H9 (cell line): ENCODE data around the gene CERS4. TPM values are rescaled to one million over a fixed set of nuclear protein-coding genes. Genes with fewer than 3 reads are reported as not detected.

ENCODE experiments used
- DNase-seq: peaks from one replicate; pipeline ENCODE4 v3.0.0-alpha.2; 2017
- H2AFZ ChIP-seq: one replicate; pipeline ENCODE4 v1.6.1; 2013; ENCODE audit warnings: mild to moderate bottlenecking, low read length, control low read depth, moderate library complexity
- H2AK5ac ChIP-seq: 2 replicates; pipeline ENCODE4 v1.6.1; 2013; ENCODE audit warnings: low read length, control low read depth, mixed read lengths; ENCODE audit not compliant: insufficient read length
- H2BK120ac ChIP-seq: one replicate; pipeline ENCODE4 v1.6.1; 2013; ENCODE audit warnings: low read depth, mild to moderate bottlenecking, low read length, control low read depth, inconsistent platforms; ENCODE audit not compliant: poor library complexity, severe bottlenecking
- H2BK12ac ChIP-seq: 2 replicates; pipeline ENCODE4 v1.6.1; 2013; ENCODE audit warnings: low read length, control low read depth, mixed read lengths, low read depth; ENCODE audit not compliant: insufficient read length
- H2BK15ac ChIP-seq: 2 replicates; pipeline ENCODE4 v1.6.1; 2013; ENCODE audit warnings: low read depth, low read length, control low read depth
- H2BK20ac ChIP-seq: one replicate; pipeline ENCODE4 v1.6.1; 2013; ENCODE audit warnings: low read depth, mild to moderate bottlenecking, low read length, control low read depth, inconsistent platforms; ENCODE audit not compliant: poor library complexity, severe bottlenecking
- H2BK5ac ChIP-seq: 2 replicates; pipeline ENCODE4 v1.6.1; 2013; ENCODE audit warnings: low read length, control low read depth, mixed read lengths; ENCODE audit not compliant: insufficient read length
- H3K14ac ChIP-seq: 2 replicates; pipeline ENCODE4 v1.6.1; 2013; ENCODE audit warnings: low read length, control low read depth; ENCODE audit not compliant: insufficient read depth
- H3K18ac ChIP-seq: 2 replicates; pipeline ENCODE4 v1.6.1; 2013; ENCODE audit warnings: low read depth, mild to moderate bottlenecking, mixed read lengths, low read length, control low read depth; ENCODE audit not compliant: insufficient read length
- H3K23ac ChIP-seq: 2 replicates; pipeline ENCODE4 v1.6.1; 2013; ENCODE audit warnings: low read length, control low read depth, mixed read lengths, low read depth; ENCODE audit not compliant: insufficient read length
- H3K23me2 ChIP-seq: 2 replicates; pipeline ENCODE4 v1.6.1; 2013; ENCODE audit warnings: low read depth, mild to moderate bottlenecking, mixed read lengths, low read length, control low read depth; ENCODE audit not compliant: insufficient read length, poor library complexity, severe bottlenecking
- H3K27ac ChIP-seq: 2 replicates; pipeline ENCODE4 v1.5.1; 2013; ENCODE audit warnings: low read length, control low read depth, mixed read lengths, low read depth; ENCODE audit not compliant: insufficient read length
- H3K27me3 ChIP-seq: 2 replicates; pipeline ENCODE4 v1.6.1; 2013; ENCODE audit warnings: low read length, control low read depth, inconsistent platforms; ENCODE audit not compliant: insufficient read depth
- H3K4ac ChIP-seq: 2 replicates; pipeline ENCODE4 v1.6.1; 2013; ENCODE audit warnings: low read depth, mild to moderate bottlenecking, control low read depth, inconsistent platforms, low read length, moderate library complexity
- H3K4me1 ChIP-seq: 2 replicates; pipeline ENCODE4 v1.6.1; 2013; ENCODE audit warnings: low read length, control low read depth, inconsistent platforms; ENCODE audit not compliant: insufficient read depth
- H3K4me2 ChIP-seq: 2 replicates; pipeline ENCODE4 v1.6.1; 2013; ENCODE audit warnings: low read length, control low read depth, mixed read lengths; ENCODE audit not compliant: insufficient read length, insufficient read depth
- H3K56ac ChIP-seq: 2 replicates; pipeline ENCODE4 v1.6.1; 2013; ENCODE audit warnings: low read depth, mild to moderate bottlenecking, mixed read lengths, low read length, control low read depth; ENCODE audit not compliant: insufficient read length
- H3K79me1 ChIP-seq: 2 replicates; pipeline ENCODE4 v1.6.1; 2013; ENCODE audit warnings: low read depth, mild to moderate bottlenecking, moderate library complexity, low read length, control low read depth, inconsistent platforms; ENCODE audit not compliant: insufficient read depth, poor library complexity, severe bottlenecking
- H3K79me2 ChIP-seq: 2 replicates; pipeline ENCODE4 v1.6.1; 2013; ENCODE audit warnings: low read length, control low read depth, inconsistent platforms; ENCODE audit not compliant: insufficient read depth
- H3K9ac ChIP-seq: 2 replicates; pipeline ENCODE4 v1.6.1; 2013; ENCODE audit warnings: low read length, control low read depth, mixed read lengths; ENCODE audit not compliant: insufficient read length; ENCODE audit errors: extremely low read depth
- H3K9me3 ChIP-seq: one replicate; pipeline ENCODE4 v1.6.1; 2013; ENCODE audit warnings: low read depth, low read length, inconsistent platforms; ENCODE audit not compliant: control insufficient read depth
- H3T11ph ChIP-seq: one replicate; pipeline ENCODE4 v1.6.1; 2013; ENCODE audit warnings: mild to moderate bottlenecking, low read length, control low read depth, inconsistent platforms
- H4K20me1 ChIP-seq: one replicate; pipeline ENCODE4 v1.6.1; 2013; ENCODE audit not compliant: control insufficient read depth, insufficient read length, insufficient read depth
- H4K5ac ChIP-seq: 2 replicates; pipeline ENCODE4 v1.6.1; 2013; ENCODE audit warnings: low read depth, mild to moderate bottlenecking, mixed read lengths, low read length, control low read depth; ENCODE audit not compliant: insufficient read length
- H4K8ac ChIP-seq: replicated peaks from 2 replicates; pipeline ENCODE4 v1.6.1; 2013; ENCODE audit warnings: low read length, control low read depth, mixed read lengths, low read depth; ENCODE audit not compliant: insufficient read length
- H4K91ac ChIP-seq: 2 replicates; pipeline ENCODE4 v1.6.1; 2013; ENCODE audit warnings: low read depth, mild to moderate bottlenecking, moderate library complexity, mixed read lengths, low read length, control low read depth; ENCODE audit not compliant: insufficient read length
- H3K27ac Mint-ChIP-seq, 3 experiments: 2 replicates in 2 of 3; 3 replicates in 1 of 3; pipeline ENCODE4 v1.8.0; 2020 to 2021; ENCODE audit warnings: mixed read lengths in 3 of 3, mild to moderate bottlenecking in 1 of 3, moderate library complexity in 1 of 3
- H3K27me3 Mint-ChIP-seq: 2 replicates; pipeline ENCODE4 v1.8.0; 2021; ENCODE audit warnings: low read depth, mild to moderate bottlenecking, moderate library complexity, mixed read lengths
- H3K36me3 Mint-ChIP-seq, 3 experiments: 2 replicates in 2 of 3; 3 replicates in 1 of 3; pipeline ENCODE4 v1.8.0; 2020 to 2021; ENCODE audit warnings: low read depth in 3 of 3, mixed read lengths in 3 of 3; ENCODE audit not compliant: insufficient read depth in 1 of 3
- H3K4me1 Mint-ChIP-seq, 2 experiments: 2 replicates each; pipeline ENCODE4 v1.8.0; 2020; ENCODE audit warnings: mixed read lengths in 2 of 2
- H3K4me3 Mint-ChIP-seq, 2 experiments: 2 replicates in 1 of 2; 3 replicates in 1 of 2; pipeline ENCODE4 v1.8.0; 2020 to 2021; ENCODE audit warnings: mild to moderate bottlenecking in 2 of 2, mixed read lengths in 2 of 2, moderate library complexity in 1 of 2
- H3K9me3 Mint-ChIP-seq, 2 experiments: 2 replicates in 1 of 2; 3 replicates in 1 of 2; pipeline ENCODE4 v1.8.0; 2020; ENCODE audit warnings: mild to moderate bottlenecking in 2 of 2, mixed read lengths in 2 of 2, moderate library complexity in 1 of 2
- WGBS: extraction: QIAGEN DNeasy Blood & Tissue Kit; methylation state at CpG from one replicate; pipeline ENCODE4 v1.1.7; 2013; ENCODE audit warnings: missing lambda C conversion rate, low lambda C conversion rate, mixed read lengths; ENCODE audit not compliant: insufficient read length; ENCODE audit errors: extremely low coverage; 5-methylcytosine and 5-hydroxymethylcytosine counted together
- total RNA-seq: library from RNA; stranded (reverse); gene quantifications from 2 replicates; pipeline ENCODE4 v1.2.1, GENCODE V29; 2021
- TF ChIP-seq, protein P1 (sequence below): fragments of 200-600 bp; sonication (generic); conservative IDR thresholded peaks from 3 replicates; pipeline ENCODE4 v1.8.0; 2021; ENCODE audit warnings: antibody characterized with exemption, mild to moderate bottlenecking

The CERS4 gene
- total RNA-seq, 1 experiment from 2014 or later: 62.6 TPM

DNA sequence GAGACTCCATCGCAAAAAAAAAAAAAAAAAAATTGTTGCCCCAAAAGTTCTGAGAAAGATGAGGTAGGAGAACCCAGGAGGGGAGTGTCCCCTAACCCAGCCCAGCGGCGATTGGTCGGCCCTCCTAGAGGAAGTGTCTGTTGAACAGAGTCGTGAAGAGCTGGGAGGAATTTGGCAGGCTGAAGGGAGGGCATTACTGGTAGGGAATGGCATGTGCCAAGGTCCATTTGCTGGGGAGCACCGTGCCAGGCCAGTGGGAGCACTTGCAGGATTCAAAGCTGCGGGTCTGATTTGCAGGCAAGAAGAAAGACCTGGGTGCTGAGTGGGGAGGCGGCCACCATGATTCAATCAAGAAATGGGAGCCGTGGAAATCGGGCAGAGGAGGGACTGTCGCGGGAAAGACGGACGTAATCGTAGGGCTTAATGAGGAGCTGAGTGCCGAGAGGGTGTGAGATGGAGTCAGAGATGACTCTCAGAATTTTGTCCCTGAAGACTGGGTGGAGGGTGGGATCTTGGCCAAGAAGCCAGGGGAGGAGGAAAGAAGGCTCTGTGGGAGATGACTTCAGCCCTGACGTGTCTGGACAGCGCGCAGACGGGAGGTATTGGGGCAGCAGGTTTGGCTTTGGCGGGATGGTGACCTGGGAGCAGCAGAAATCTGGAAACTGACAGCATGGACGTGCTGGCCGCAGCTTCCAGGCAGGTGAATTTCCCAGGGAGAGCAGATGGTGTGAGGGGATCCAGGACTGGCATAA lies 15.4 kb downstream of the CERS4 start:
- TF ChIP-seq, protein P1, sequence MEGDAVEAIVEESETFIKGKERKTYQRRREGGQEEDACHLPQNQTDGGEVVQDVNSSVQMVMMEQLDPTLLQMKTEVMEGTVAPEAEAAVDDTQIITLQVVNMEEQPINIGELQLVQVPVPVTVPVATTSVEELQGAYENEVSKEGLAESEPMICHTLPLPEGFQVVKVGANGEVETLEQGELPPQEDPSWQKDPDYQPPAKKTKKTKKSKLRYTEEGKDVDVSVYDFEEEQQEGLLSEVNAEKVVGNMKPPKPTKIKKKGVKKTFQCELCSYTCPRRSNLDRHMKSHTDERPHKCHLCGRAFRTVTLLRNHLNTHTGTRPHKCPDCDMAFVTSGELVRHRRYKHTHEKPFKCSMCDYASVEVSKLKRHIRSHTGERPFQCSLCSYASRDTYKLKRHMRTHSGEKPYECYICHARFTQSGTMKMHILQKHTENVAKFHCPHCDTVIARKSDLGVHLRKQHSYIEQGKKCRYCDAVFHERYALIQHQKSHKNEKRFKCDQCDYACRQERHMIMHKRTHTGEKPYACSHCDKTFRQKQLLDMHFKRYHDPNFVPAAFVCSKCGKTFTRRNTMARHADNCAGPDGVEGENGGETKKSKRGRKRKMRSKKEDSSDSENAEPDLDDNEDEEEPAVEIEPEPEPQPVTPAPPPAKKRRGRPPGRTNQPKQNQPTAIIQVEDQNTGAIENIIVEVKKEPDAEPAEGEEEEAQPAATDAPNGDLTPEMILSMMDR: no peak
- H3K27ac ChIP-seq: no peak overlapping the region
- H3K23ac ChIP-seq: no peak overlapping the region
- no peak overlapping the region for H2AFZ ChIP-seq
- Mint-ChIP-seq H3K27ac (peak overlapping the region; percentile 31 to 88 (median 77)), H3K4me1 (peaks cover 0 to 9% of the 10 kb centered on the region in 2 experiments; a peak in 3 of 4 replicates), H3K9me3 (no peaks in the 10 kb centered on the region), H3K27me3 (no peaks in the 10 kb centered on the region), H3K36me3 (peaks cover 8 to 21% (median 9%) of the 10 kb centered on the region in 3 experiments; a peak in 6 of 7 replicates), H3K4me3 (no peak overlapping the region)
- no peak overlapping the region for H3K9ac ChIP-seq
- H4K91ac ChIP-seq: no peak overlapping the region
- no peak overlapping the region for H3K56ac ChIP-seq
- no peak overlapping the region for H4K5ac ChIP-seq
- no peak overlapping the region for H3K18ac ChIP-seq
- H2AK5ac ChIP-seq: no peak overlapping the region
- no peak overlapping the region for H3T11ph ChIP-seq
- H4K20me1 ChIP-seq: peaks cover 2% of the 10 kb centered on the region
- WGBS: no CpG with 5 or more reads among the region's 23 CpGs
- H3K9me3 ChIP-seq: no peaks in the 10 kb centered on the region
- no peak overlapping the region for H3K4ac ChIP-seq
- H3K79me2 ChIP-seq: peaks cover 7% of the 10 kb centered on the region; the same call in 1 of the 2 replicates
- no peak overlapping the region for H2BK15ac ChIP-seq
- H3K4me1 ChIP-seq: no peaks in the 10 kb centered on the region
- no peak overlapping the region for H4K8ac ChIP-seq
- no peaks in the 10 kb centered on the region for H3K23me2 ChIP-seq
- no peaks in the 10 kb centered on the region for H3K27me3 ChIP-seq
- DNase-seq: no peak
- no peak overlapping the region for H2BK120ac ChIP-seq
- H2BK12ac ChIP-seq: no peak overlapping the region
- H3K4me2 ChIP-seq: no peak overlapping the region
- no peak overlapping the region for H2BK5ac ChIP-seq
- H3K14ac ChIP-seq: no peak overlapping the region
- no peak overlapping the region for H2BK20ac ChIP-seq
- peaks cover 2% of the 10 kb centered on the region for H3K79me1 ChIP-seq
